TTC549 (cell line): ENCODE results near the gene ZNF296.

ENCODE experiments used
- FAIRE-seq: peaks from 2 replicates; lab custom pipeline; 2012; peaks lifted over from hg19 to GRCh38; lab: Jason Lieb, UNC

ZNF296 gene

GRCh38 chr19:45103156-45103507 lies 26.9 kb upstream of the ZNF296 start:
- FAIRE-seq: no peak

GRCh38 chr19:45102481-45102880 lies 26.2 kb upstream of the ZNF296 start:
- FAIRE-seq: no peak

GRCh38 chr19:45101806-45102205 lies 25.5 kb upstream of the ZNF296 start:
- FAIRE-seq: no peak

- FAIRE-seq: no peak
Measured at GRCh38 chr19:45100846-45101252, 24.6 kb upstream of the ZNF296 start.

- FAIRE-seq: no peak
Measured at GRCh38 chr19:45100201-45100600, 23.9 kb upstream of the ZNF296 start.

- FAIRE-seq: no peak
Measured at GRCh38 chr19:45099467-45100191, 23.4 kb upstream of the ZNF296 start.

- FAIRE-seq: no peak
Measured at GRCh38 chr19:45098521-45099466, 22.5 kb upstream of the ZNF296 start.

- no peak for FAIRE-seq
Measured at GRCh38 chr19:45097776-45098520, 21.7 kb upstream of the ZNF296 start.

GRCh38 chr19:45097450-45097775 lies 21.1 kb upstream of the ZNF296 start:
- no peak for FAIRE-seq

GRCh38 chr19:45096700-45097099 lies 20.4 kb upstream of the ZNF296 start:
- FAIRE-seq: no peak

- no peak for FAIRE-seq
Measured at GRCh38 chr19:45095496-45096413, 19.5 kb upstream of the ZNF296 start.

- no peak for FAIRE-seq
Measured at GRCh38 chr19:45094707-45095106, 18.4 kb upstream of the ZNF296 start.

- no peak for FAIRE-seq
Measured at GRCh38 chr19:45094137-45094536, 17.9 kb upstream of the ZNF296 start.

- FAIRE-seq: peak; percentile 67
Measured at GRCh38 chr19:45092747-45093678, 16.7 kb upstream of the ZNF296 start, which contains the start of gene PPP1R37. Gene PPP1R37, plus strand, starts transcription at chr19:45093179. Its CDS starts 147 bp downstream, at chr19:45093326.

GRCh38 chr19:45091031-45091923 lies 15.0 kb upstream of the ZNF296 start:
- peak; percentile 95 for FAIRE-seq

GRCh38 chr19:45090606-45091005 lies 14.3 kb upstream of the ZNF296 start:
- FAIRE-seq: no peak

GRCh38 chr19:45090034-45090433 lies 13.8 kb upstream of the ZNF296 start:
- no peak for FAIRE-seq

- FAIRE-seq: no peak
Measured at GRCh38 chr19:45087531-45087930, 11.3 kb upstream of the ZNF296 start.

GRCh38 chr19:45086480-45086879 lies 10.2 kb upstream of the ZNF296 start:
- no peak for FAIRE-seq
